ENCODE data around the gene MRPL50. TPM values are rescaled to one million over a fixed set of nuclear protein-coding genes. Genes with fewer than 3 reads are reported as not detected.
A peak's percentile ranks its signal among the peaks of the same experiment; 100 is the strongest.

Gene MRPL50
- total RNA-seq, result 10 to 100 TPM in 1 of 2 donors, 1 to 10 TPM in 1; 9.5 to 10.1 TPM

DNA sequence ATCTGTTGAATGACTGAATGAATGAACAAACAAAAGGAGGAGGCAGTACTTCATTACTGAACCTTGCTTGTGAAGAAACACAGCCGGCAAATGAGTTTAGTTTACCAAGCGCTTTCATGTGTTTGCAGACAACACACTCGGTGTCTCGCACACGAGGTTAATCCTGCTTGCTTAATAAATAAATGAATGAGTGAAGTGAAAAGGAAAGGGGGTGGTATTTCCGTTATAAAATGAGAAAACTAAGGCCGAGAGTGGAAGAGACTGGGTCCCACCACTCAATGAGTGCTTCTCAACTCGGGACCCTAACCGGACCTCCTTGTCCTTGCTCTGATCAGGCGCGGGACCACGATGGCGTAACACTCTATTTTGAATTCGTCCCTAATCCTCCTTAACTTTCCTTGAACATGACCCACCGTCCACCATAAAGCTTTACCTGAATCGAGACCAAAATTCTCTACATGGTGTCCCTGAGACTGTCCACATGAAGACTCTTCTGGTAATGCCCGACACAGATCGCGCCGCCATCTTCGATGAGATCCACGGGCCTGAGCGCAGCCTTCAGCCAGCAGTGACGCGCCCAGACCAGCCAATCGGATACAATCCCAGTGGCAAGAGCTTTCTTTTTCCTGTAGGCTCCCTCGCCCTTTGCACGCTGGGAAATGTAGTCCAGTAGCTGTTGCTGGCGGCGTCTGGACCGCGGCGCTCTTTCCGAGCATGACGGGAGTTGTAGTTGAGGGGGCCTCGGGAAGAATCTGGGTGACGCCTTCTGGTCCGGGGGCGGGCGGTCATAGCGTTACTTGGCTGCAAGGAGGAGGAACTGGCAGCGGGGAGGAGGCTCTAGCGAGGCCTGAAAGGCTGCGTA lies at the start of gene MRPL50, which contains the start of gene ZNF189:
TSS of gene MRPL50 (minus strand) at position 551 of the 862 bp plus-strand sequence. CDS start at position 525, 26 bp downstream.
TSS of gene ZNF189 (plus strand) at position 784 of the 862 bp plus-strand sequence. CDS start 306 bp downstream, outside the sequence.
- peak within 1 kb of the TSS; percentile 73 for H3K27ac ChIP-seq
- TF ChIP-seq, protein P1, sequence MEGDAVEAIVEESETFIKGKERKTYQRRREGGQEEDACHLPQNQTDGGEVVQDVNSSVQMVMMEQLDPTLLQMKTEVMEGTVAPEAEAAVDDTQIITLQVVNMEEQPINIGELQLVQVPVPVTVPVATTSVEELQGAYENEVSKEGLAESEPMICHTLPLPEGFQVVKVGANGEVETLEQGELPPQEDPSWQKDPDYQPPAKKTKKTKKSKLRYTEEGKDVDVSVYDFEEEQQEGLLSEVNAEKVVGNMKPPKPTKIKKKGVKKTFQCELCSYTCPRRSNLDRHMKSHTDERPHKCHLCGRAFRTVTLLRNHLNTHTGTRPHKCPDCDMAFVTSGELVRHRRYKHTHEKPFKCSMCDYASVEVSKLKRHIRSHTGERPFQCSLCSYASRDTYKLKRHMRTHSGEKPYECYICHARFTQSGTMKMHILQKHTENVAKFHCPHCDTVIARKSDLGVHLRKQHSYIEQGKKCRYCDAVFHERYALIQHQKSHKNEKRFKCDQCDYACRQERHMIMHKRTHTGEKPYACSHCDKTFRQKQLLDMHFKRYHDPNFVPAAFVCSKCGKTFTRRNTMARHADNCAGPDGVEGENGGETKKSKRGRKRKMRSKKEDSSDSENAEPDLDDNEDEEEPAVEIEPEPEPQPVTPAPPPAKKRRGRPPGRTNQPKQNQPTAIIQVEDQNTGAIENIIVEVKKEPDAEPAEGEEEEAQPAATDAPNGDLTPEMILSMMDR (IDR thresholded peaks at IDR 0.05), result no peak
- H3K4me1 ChIP-seq, result no peaks in the 10 kb centered on the region
- no peaks in the 10 kb centered on the region for H3K9me3 ChIP-seq
- peak within 1 kb of the TSS; percentile 78 to 91 for H3K9ac ChIP-seq (ENCODE audit: low read depth in 2 of 2, low read length in 2 of 2)
- peaks cover 15% of the 10 kb centered on the region for H3K36me3 ChIP-seq
- peak within 1 kb of the TSS; percentile 66 for H3K4me3 ChIP-seq
- intact Hi-C loops (cut with DNase I), result loop anchor here (10.0 kb wide), 1 partner anchor 683 kb away; no protein-coding TSS in a partner anchor
- DNase-seq, result peak; percentile 99
- H3K27me3 ChIP-seq, result no peaks in the 10 kb centered on the region

DNA sequence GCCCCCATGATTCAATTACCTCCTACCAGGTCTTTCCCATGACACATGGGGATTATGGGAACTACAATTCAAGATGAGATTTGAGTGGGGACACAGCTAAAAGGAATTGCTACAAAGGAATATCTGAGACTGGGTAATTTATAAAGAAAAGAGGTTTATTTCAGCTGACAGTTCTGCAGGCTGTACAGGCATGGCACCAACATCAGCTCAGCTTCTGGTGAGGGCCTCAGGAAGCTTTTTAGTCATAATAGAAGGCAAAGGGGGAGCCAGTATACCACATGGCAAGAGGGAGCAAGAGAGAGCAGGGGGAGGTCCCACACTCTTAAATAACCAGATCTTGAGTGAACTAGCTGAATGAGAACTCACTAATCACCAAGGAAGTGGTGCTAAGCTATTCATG lies 48.3 kb upstream of the MRPL50 start:
- Histone ChIP-seq H3K36me3 (no peaks in the 10 kb centered on the region), H3K27ac (no peak overlapping the region), H3K27me3 (no peaks in the 10 kb centered on the region), H3K9ac (ENCODE audit: low read depth in 2 of 2, low read length in 2 of 2) (no peak overlapping the region), H3K9me3 (no peaks in the 10 kb centered on the region), H3K4me1 (no peaks in the 10 kb centered on the region), H3K4me3 (no peak overlapping the region)
- DNase-seq, result no peak
- intact Hi-C loops (cut with DNase I), result no loop called here
- TF ChIP-seq, protein P1 (IDR thresholded peaks at IDR 0.05), result no peak

DNA sequence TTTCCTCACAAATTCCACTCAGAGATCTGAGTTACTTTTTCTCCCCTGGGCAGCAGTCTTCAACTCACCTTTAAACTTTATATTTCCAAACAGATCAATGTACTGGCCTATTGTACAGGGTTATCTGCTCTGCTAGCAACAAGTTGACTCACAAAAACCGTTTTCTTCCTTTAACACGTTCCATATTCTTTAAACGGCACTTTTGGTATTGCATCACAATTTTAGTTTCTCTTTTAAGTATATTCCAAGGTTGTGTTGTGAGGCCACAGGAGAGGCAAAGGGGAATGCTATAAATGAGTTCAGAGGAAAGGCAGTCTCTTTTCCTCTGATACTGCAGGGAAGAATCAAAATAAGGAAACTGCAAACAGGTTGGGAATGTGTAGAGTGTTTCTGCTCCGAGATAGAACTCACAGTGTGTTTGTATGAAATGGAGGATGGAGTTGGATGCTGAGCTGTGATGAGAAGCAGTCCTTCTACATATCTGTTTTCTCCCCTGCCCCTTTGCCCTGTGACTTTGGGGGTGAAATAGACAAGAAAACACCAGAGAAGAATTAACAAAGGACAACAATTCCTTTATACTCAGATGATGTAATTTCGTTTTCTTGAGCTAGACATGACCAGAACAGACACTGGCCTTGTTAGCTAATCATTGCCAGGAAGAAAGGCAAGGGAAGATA lies 47.1 kb upstream of the MRPL50 start:
- Histone ChIP-seq H3K4me3 (no peak overlapping the region), H3K9ac (ENCODE audit: low read depth in 2 of 2, low read length in 2 of 2) (no peak overlapping the region), H3K9me3 (no peaks in the 10 kb centered on the region), H3K27ac (no peak overlapping the region), H3K4me1 (no peaks in the 10 kb centered on the region), H3K36me3 (no peaks in the 10 kb centered on the region), H3K27me3 (no peaks in the 10 kb centered on the region)
- intact Hi-C loops (cut with DNase I), result no loop called here
- DNase-seq, result no peak
- TF ChIP-seq, protein P1 (IDR thresholded peaks at IDR 0.05), result no peak

DNA sequence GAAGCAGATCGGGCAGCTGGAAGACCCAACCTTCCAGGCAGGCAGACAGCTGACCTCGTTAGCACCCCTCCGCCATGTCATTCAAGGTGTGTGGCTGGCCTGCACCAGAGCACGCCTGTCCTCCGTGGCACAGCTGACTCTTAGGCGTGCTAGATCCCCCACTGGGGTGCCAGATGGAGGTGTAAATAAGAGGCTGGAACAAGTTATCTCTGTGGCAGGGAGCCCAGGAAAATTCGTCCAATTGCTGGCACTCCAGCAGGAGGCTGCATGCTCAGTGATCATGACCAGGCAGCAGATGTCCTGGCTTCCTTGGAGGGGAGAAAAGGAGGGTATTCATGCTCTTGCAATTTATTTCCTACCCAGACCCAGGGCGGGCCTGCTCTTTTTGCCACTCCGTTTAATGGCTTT lies 45.0 kb upstream of the MRPL50 start:
- TF ChIP-seq, protein P1 (IDR thresholded peaks at IDR 0.05), result no peak
- DNase-seq, result no peak
- Histone ChIP-seq H3K4me1 (no peaks in the 10 kb centered on the region), H3K9ac (ENCODE audit: low read depth in 2 of 2, low read length in 2 of 2) (no peak overlapping the region), H3K27ac (no peak overlapping the region), H3K4me3 (no peak overlapping the region), H3K9me3 (no peaks in the 10 kb centered on the region), H3K27me3 (no peaks in the 10 kb centered on the region), H3K36me3 (no peaks in the 10 kb centered on the region)
- intact Hi-C loops (cut with DNase I), result no loop called here

DNA sequence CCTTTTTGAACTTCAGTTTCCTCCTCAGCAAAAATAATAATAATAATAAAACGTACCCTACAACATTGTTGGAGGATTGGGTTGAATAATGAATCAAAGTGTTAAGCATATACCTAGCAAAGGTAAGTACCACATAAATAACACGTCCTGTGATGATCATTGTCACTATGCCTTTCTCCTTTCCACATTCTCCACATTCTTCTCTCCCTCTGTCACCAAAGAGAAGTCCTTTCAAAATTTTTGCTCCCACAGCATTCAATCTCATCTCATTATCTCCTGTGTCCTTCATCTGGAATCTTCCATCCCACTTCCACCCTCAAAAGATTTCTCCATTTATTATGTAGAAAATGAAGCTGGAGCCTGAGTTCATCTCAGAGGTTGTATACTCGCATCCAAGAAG lies 44.3 kb upstream of the MRPL50 start:
- no peaks in the 10 kb centered on the region for H3K9me3 ChIP-seq
- no peaks in the 10 kb centered on the region for H3K27me3 ChIP-seq
- intact Hi-C loops (cut with DNase I), result no loop called here
- no peak overlapping the region for H3K27ac ChIP-seq
- no peak overlapping the region for H3K4me3 ChIP-seq
- TF ChIP-seq, protein P1 (IDR thresholded peaks at IDR 0.05), result no peak
- no peak overlapping the region for H3K9ac ChIP-seq (ENCODE audit: low read depth in 2 of 2, low read length in 2 of 2)
- H3K4me1 ChIP-seq, result no peaks in the 10 kb centered on the region
- no peak for DNase-seq
- H3K36me3 ChIP-seq, result no peaks in the 10 kb centered on the region
